HEK293 (cell line): Measurements from ENCODE around the gene CPNE8.

Experiments
- AEBP2 ChIP-seq: fragments of 450-650 bp; formaldehyde crosslinking; IDR thresholded peaks from 2 replicates; pipeline ENCODE4 v1.5.1; 2016; ENCODE audit warnings: missing biosample characterization, missing genetic modification characterization, borderline replicate concordance
- CTCF ChIP-seq: fragments of 450-650 bp; formaldehyde crosslinking; IDR thresholded peaks from 2 replicates; pipeline ENCODE4 v1.5.1; 2016; ENCODE audit warnings: missing biosample characterization, missing genetic modification characterization
- PBX3 ChIP-seq: sonication (generic); formaldehyde crosslinking; IDR thresholded peaks from 2 replicates; pipeline ENCODE4 v1.8.1; 2022; ENCODE audit warnings: mild to moderate bottlenecking, moderate library complexity, missing genetic modification reagents
- REST ChIP-seq: fragments of 450-650 bp; formaldehyde crosslinking; IDR thresholded peaks from 2 replicates; pipeline ENCODE4 v1.5.1; 2016; ENCODE audit warnings: missing biosample characterization, missing genetic modification characterization
- TCF7L2 ChIP-seq: IDR thresholded peaks from 2 replicates; pipeline ENCODE4 v1.6.1; 2011; ENCODE audit warnings: low read depth, mild to moderate bottlenecking, inconsistent platforms, low read length, moderate library complexity, borderline replicate concordance
- ZBTB26 ChIP-seq: fragments of 450-650 bp; formaldehyde crosslinking; optimal IDR thresholded peaks from 2 replicates; pipeline ENCODE3; 2016; ENCODE audit warnings: missing biosample characterization, mild to moderate bottlenecking, missing genetic modification characterization
- ZNF10 ChIP-seq: fragments of 450-650 bp; formaldehyde crosslinking; IDR thresholded peaks from 2 replicates; pipeline ENCODE4 v1.5.1; 2017; ENCODE audit warnings: missing biosample characterization, missing genetic modification characterization
- ZNF24 ChIP-seq: fragments of 450-650 bp; formaldehyde crosslinking; IDR thresholded peaks from 2 replicates; pipeline ENCODE4 v1.5.1; 2016; ENCODE audit warnings: missing biosample characterization, missing genetic modification characterization
- ZNF274 ChIP-seq, 2 experiments: fragments of 200-500 bp in 1 of 2; fragments of 450-650 bp in 1 of 2; sonication (Bioruptor generic) in 1 of 2; formaldehyde crosslinking in 1 of 2; IDR thresholded peaks; 2 replicates each; pipeline versions ENCODE4 v1.5.1 to v1.6.1; 2014 to 2016; ENCODE audit warnings: borderline replicate concordance in 1 of 2, inconsistent platforms in 1 of 2, low read length in 1 of 2, missing biosample characterization in 1 of 2, missing genetic modification characterization in 1 of 2
- ZNF366 ChIP-seq: fragments of 450-650 bp; formaldehyde crosslinking; conservative IDR thresholded peaks from 2 replicates; pipeline ENCODE4 v1.5.1; 2016; ENCODE audit warnings: missing biosample characterization, missing genetic modification characterization
- ZNF433 ChIP-seq: fragments of 450-650 bp; formaldehyde crosslinking; IDR thresholded peaks from 2 replicates; pipeline ENCODE4 v1.5.1; 2016; ENCODE audit warnings: missing biosample characterization, missing genetic modification characterization, low read depth
- ZNF837 ChIP-seq: fragments of 450-650 bp; formaldehyde crosslinking; IDR thresholded peaks from 2 replicates; pipeline ENCODE4 v1.5.1; 2016; ENCODE audit warnings: missing biosample characterization, missing genetic modification characterization

GRCh38 chr12:38721611-38722252 is 183.7 kb downstream of the CPNE8 start:
- TF ChIP-seq CTCF (tag by site-specific recombination) (no peak), ZNF837 (tag by site-specific recombination) (no peak), ZNF274 (IDR thresholded peaks at IDR 0.05; ENCODE audit: low read length) (no peak), ZNF274 (tag by site-specific recombination; IDR thresholded peaks at IDR 0.05; ENCODE audit: borderline replicate concordance) (no peak), AEBP2 (no peak), ZNF366 (tag by site-specific recombination) (no peak), ZNF433 (no peak), PBX3 (no peak), ZNF24 (tag by site-specific recombination) (no peak), TCF7L2 (no peak), ZBTB26 (tag by site-specific recombination) (no peak), REST (tag by site-specific recombination) (no peak), ZNF10 (no peak)
